ENCODE data around the gene GPR107.

The GPR107 gene

GRCh38 chr9:130181678-130182380, 128.1 kb downstream of the GPR107 start:
- no peak for TF ChIP-seq Cebpa-rat (IDR thresholded peaks at IDR 0.05)
- no peak overlapping the region for H3K4me2 ChIP-seq
- H3K36me3 ChIP-seq: peaks cover 0 to 30% (median 8%) of the 10 kb centered on the region in 11 experiments; a peak in 10 of 22 replicates
- no peak overlapping the region for H3K4me3 ChIP-seq
- peaks cover 24 to 43% (median 38%) of the 10 kb centered on the region in 10 experiments for H3K4me1 ChIP-seq
- no peaks in the 10 kb centered on the region for H3K27me3 ChIP-seq
- no peak overlapping the region for H3K27ac ChIP-seq
- H3K9me3 ChIP-seq (replicated peaks in 1 of 11): no peaks in the 10 kb centered on the region
- H3K9ac ChIP-seq: no peak overlapping the region
- peaks cover 0 to 95% (median 87%) of the 10 kb centered on the region in 11 experiments; a peak in 18 of 22 replicates for H4K20me1 ChIP-seq

DNA sequence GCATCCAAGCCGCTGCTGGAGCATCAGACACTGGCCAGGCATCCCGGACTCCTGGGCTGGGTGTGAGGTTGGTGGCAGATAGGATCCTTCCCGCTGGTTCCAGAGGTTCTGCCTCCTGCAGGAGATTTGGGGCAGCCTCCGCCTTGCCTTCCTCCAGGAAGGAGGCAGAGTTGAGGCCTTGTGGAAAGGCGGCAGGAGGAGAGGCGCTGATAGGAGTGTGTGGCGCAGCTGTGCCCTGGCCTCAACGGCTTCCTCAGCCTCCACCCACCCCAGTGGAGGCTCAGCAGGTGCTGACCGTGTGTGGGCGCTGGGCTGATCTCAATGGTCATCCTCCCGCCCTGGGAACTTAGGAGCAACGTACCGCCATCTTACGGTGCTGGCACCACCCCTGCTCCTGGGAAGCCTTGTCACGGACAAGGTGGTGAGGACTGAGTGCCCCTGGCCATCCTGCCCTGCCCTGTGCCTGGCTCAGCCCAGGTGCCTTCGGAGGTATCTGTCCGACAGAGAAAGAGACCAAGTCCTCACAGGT, 128.7 kb downstream of the GPR107 start:
- H3K4me1 ChIP-seq: peaks cover 30 to 50% (median 44%) of the 10 kb centered on the region in 10 experiments
- no peaks in the 10 kb centered on the region for H3K9me3 ChIP-seq (replicated peaks in 1 of 11)
- peaks cover 0 to 95% (median 87%) of the 10 kb centered on the region in 11 experiments; a peak in 17 of 22 replicates for H4K20me1 ChIP-seq
- no peak overlapping the region for H3K4me3 ChIP-seq
- H3K4me2 ChIP-seq: peak overlapping the region in 7 of 11 experiments; percentile 53 to 80 (median 62); a peak in 8 of 22 replicates
- no peak for TF ChIP-seq Cebpa-rat (IDR thresholded peaks at IDR 0.05)
- H3K9ac ChIP-seq: peak overlapping the region in 1 of 11 experiments; percentile 38; a peak in 1 of 22 replicates
- H3K27me3 ChIP-seq: no peaks in the 10 kb centered on the region
- peaks cover 0 to 24% (median 5%) of the 10 kb centered on the region in 11 experiments; a peak in 10 of 22 replicates for H3K36me3 ChIP-seq
- peak overlapping the region in 3 of 11 experiments; percentile 8 to 64 (median 36); a peak in 3 of 22 replicates for H3K27ac ChIP-seq

GRCh38 chr9:130183133-130183762, 129.5 kb downstream of the GPR107 start:
- Histone ChIP-seq H3K27ac (peak overlapping the region in 9 of 11 experiments; percentile 3 to 64 (median 50); a peak in 15 of 22 replicates), H3K4me1 (peaks cover 33 to 56% (median 50%) of the 10 kb centered on the region in 10 experiments), H3K4me2 (peak overlapping the region; percentile 8 to 80 (median 62); a peak in 21 of 22 replicates), H3K9ac (peak overlapping the region in 9 of 11 experiments; percentile 1 to 51 (median 44); a peak in 12 of 22 replicates), H3K27me3 (no peaks in the 10 kb centered on the region), H3K36me3 (peaks cover 0 to 17% (median 5%) of the 10 kb centered on the region in 11 experiments; a peak in 7 of 22 replicates), H4K20me1 (peaks cover 0 to 95% (median 87%) of the 10 kb centered on the region in 11 experiments; a peak in 17 of 22 replicates), H3K9me3 (replicated peaks in 1 of 11) (no peaks in the 10 kb centered on the region), H3K4me3 (no peak overlapping the region)
- TF ChIP-seq Cebpa-rat (IDR thresholded peaks at IDR 0.05): no peak

DNA sequence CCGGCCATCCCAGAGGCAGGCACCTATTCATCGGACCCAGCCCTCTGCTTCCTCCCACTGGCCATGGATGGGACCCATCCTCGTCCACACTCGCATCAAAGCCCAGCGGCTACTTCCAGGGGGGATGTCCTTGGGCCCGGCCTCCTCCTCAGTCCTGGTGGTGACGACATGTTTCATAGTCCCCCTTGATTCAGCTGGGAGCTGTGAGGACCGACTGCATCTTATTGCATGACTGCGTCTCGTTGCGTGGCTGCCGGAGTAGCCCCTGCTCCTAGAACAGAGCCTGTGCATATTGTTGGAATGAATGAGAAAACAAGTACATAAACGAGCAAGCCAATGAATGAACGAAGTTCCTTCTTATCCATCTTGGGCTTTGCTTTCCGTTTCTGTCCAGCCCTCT, 131.3 kb downstream of the GPR107 start:
- peak overlapping the region in 9 of 11 experiments; percentile 29 to 72 (median 51); a peak in 14 of 22 replicates for H3K4me2 ChIP-seq
- H3K36me3 ChIP-seq: peaks cover 0 to 17% (median 5%) of the 10 kb centered on the region in 11 experiments; a peak in 7 of 22 replicates
- H3K9me3 ChIP-seq (replicated peaks in 1 of 11): no peaks in the 10 kb centered on the region
- peak overlapping the region in 2 of 11 experiments; percentile 1 to 21; a peak in 1 of 22 replicates for H3K27ac ChIP-seq
- no peaks in the 10 kb centered on the region for H3K27me3 ChIP-seq
- H3K9ac ChIP-seq: peak overlapping the region in 5 of 11 experiments; percentile 9 to 46 (median 31); a peak in 5 of 22 replicates
- H3K4me3 ChIP-seq: no peak overlapping the region
- TF ChIP-seq Cebpa-rat (IDR thresholded peaks at IDR 0.05): no peak
- peaks cover 0 to 99% (median 89%) of the 10 kb centered on the region in 11 experiments; a peak in 17 of 22 replicates for H4K20me1 ChIP-seq
- peaks cover 36 to 72% (median 62%) of the 10 kb centered on the region in 10 experiments for H3K4me1 ChIP-seq

DNA sequence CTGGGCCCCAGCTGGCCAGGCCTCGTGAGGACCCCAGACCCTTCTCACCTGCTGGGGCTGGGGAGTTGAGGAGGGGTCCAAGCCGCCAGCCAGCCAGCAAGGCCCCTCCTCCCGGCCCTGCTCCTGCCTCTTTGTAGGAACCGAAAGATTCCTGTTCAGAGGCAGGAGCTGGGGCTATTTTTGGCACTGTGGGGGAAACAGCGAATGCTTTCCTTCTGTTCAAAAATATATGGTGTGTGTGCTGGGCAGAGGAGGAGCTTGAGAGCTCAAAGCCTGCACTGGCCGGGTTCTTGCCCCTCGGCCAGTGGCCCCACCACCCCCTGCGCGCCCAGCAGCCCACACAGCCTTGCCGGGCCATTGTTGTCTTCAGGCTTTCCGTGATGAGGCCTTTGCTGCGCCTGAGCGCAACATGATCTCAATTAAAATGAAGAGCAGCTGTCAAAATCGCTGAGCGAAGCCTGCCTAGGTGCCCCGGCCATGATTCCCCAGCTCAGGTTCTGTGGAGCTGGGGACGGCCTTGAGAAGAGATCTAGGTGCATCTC, 131.9 kb downstream of the GPR107 start:
- H4K20me1 ChIP-seq: peaks cover 0 to 99% (median 89%) of the 10 kb centered on the region in 11 experiments; a peak in 17 of 22 replicates
- H3K27ac ChIP-seq: peak overlapping the region in 5 of 11 experiments; percentile 21 to 43 (median 27); a peak in 7 of 22 replicates

DNA sequence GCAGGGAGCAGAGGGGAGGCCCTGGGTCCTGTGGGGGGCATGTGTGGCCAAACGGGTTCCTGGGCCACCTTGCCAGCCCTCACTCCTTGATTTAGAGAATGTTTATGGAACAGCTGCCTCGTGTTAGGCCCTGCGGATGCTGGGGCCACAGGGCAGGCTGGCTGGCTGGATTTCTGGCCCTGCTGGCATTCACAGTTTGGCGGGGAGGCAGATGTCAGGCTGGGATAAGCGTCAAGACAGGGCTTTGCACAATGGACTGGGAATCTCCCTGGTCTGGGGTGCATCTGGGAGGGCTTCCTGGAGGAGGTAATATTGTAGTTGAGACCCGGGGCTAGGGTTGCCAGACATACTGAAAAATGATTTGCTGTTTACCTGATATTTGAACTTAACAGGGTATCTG, 132.3 kb downstream of the GPR107 start:
- no peaks in the 10 kb centered on the region for H3K9me3 ChIP-seq (replicated peaks in 1 of 11)
- H3K4me3 ChIP-seq: no peak overlapping the region
- peak overlapping the region in 4 of 11 experiments; percentile 21 to 40 (median 24); a peak in 4 of 22 replicates for H3K27ac ChIP-seq
- peak overlapping the region; percentile 12 to 72 (median 51); a peak in 20 of 22 replicates for H3K4me2 ChIP-seq
- peaks cover 0 to 99% (median 90%) of the 10 kb centered on the region in 11 experiments; a peak in 18 of 22 replicates for H4K20me1 ChIP-seq
- H3K4me1 ChIP-seq: peaks cover 46 to 82% (median 72%) of the 10 kb centered on the region in 10 experiments
- no peak for TF ChIP-seq Cebpa-rat (IDR thresholded peaks at IDR 0.05)
- H3K36me3 ChIP-seq: peaks cover 0 to 10% (median 0%) of the 10 kb centered on the region in 11 experiments; a peak in 3 of 22 replicates
- H3K9ac ChIP-seq: peak overlapping the region in 10 of 11 experiments; percentile 3 to 53 (median 26); a peak in 12 of 22 replicates
- no peaks in the 10 kb centered on the region for H3K27me3 ChIP-seq

More for the DNA sequence above, 131.9 kb downstream of the GPR107 start:
- Histone ChIP-seq H3K9me3 (replicated peaks in 1 of 11) (no peaks in the 10 kb centered on the region), H3K4me3 (no peak overlapping the region), H3K4me1 (peaks cover 41 to 77% (median 67%) of the 10 kb centered on the region in 10 experiments), H3K36me3 (peaks cover 0 to 14% (median 4%) of the 10 kb centered on the region in 11 experiments; a peak in 7 of 22 replicates), H3K9ac (peak overlapping the region; percentile 3 to 53 (median 23); a peak in 15 of 22 replicates), H3K4me2 (peak overlapping the region; percentile 12 to 72 (median 51); a peak in 21 of 22 replicates), H3K27me3 (no peaks in the 10 kb centered on the region)
- no peak for TF ChIP-seq Cebpa-rat (IDR thresholded peaks at IDR 0.05)

DNA sequence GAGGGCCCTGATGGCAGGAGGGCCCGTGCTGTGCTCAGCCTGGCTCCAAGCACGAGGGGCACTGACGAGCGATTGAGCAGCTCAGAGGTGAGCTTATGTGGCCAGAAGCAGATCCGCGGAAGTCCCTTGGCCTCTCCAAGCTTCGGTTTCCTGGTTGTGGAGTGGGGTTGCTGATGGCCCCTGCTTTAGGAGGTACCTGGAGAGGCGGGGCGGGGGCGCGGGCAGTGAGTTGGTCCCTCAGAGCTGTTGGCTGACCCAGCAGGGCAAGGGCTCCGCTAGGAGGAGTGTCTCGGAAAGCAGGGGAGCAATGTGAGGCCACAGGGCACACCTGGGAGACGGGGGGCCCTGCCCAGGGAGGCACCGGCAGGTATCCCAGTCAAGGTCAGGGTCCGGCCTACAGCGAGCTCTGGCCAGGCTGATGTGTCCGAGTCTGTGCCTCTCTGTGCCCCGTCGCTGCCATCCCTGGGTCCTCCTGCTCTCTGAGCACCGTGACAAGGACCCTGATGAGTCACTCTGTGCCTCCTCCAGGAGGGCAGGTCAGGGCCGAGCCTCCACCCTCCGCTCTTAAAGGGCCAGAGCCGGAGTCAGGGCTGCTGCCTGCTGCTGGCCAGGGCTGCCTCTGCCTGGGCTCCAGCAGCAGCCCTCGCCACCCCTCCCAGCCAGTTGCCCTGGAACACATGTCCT, 133.3 kb downstream of the GPR107 start:
- Histone ChIP-seq H3K9ac (peak overlapping the region in 5 of 11 experiments; percentile 3 to 52 (median 28); a peak in 6 of 22 replicates), H3K4me2 (peak overlapping the region; percentile 4 to 72 (median 41); a peak in 17 of 22 replicates)

More for the DNA sequence above, 133.3 kb downstream of the GPR107 start:
- peaks cover 0 to 7% (median 0%) of the 10 kb centered on the region in 11 experiments; a peak in 1 of 22 replicates for H3K36me3 ChIP-seq
- H3K27ac ChIP-seq: peak overlapping the region in 4 of 11 experiments; percentile 17 to 38 (median 27); a peak in 6 of 22 replicates
- no peaks in the 10 kb centered on the region for H3K27me3 ChIP-seq
- no peak overlapping the region for H3K4me3 ChIP-seq
- peaks cover 53 to 91% (median 82%) of the 10 kb centered on the region in 10 experiments for H3K4me1 ChIP-seq
- H3K9me3 ChIP-seq (replicated peaks in 1 of 11): no peaks in the 10 kb centered on the region
- no peak for TF ChIP-seq Cebpa-rat (IDR thresholded peaks at IDR 0.05)
- peaks cover 0 to 100% (median 93%) of the 10 kb centered on the region in 11 experiments; a peak in 19 of 22 replicates for H4K20me1 ChIP-seq

Data from BLaER1 treated with 17β-estradiol and CSF1 and Interleukin-3, amounts not matched to agents 10 nM and 100 nM (cell line).